ENCODE results near the gene TBCD. TPM values are rescaled to one million over a fixed set of nuclear protein-coding genes. Genes with fewer than 3 reads are reported as not detected.

Gene TBCD
- polyA plus RNA-seq, 1 experiment: 38.6 TPM

DNA sequence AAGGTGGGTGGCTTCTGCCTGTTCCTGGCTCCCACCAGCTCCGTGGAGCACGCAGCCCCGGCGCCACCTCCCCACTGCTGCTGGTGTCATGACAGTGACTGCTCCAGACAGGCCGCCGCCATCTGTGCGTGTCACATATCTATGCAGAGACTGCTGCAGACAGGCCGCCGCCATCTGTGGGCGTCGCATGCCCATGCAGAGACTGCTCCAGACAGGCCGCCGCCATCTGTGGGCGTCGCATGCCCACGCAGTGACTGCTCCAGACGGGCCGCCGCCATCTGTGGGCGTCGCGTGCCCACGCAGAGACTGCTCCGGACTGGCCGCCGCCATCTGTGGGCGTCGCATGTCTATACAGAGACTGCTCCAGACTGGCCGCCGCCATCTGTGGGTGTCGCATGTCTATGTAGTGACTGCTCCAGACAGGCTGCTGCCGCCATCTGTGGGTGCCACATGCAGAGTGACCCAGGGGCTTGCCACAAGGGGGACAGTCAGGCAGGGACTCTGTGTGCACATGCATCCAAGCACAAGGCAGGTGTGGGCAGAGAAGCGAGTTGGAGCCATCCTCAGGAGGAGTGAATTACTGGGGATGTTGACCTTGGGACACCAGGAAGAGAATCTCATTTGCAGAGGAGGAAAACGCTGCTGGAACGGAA, 38.7 kb upstream of the TBCD start:
- TF ChIP-seq, protein P1, sequence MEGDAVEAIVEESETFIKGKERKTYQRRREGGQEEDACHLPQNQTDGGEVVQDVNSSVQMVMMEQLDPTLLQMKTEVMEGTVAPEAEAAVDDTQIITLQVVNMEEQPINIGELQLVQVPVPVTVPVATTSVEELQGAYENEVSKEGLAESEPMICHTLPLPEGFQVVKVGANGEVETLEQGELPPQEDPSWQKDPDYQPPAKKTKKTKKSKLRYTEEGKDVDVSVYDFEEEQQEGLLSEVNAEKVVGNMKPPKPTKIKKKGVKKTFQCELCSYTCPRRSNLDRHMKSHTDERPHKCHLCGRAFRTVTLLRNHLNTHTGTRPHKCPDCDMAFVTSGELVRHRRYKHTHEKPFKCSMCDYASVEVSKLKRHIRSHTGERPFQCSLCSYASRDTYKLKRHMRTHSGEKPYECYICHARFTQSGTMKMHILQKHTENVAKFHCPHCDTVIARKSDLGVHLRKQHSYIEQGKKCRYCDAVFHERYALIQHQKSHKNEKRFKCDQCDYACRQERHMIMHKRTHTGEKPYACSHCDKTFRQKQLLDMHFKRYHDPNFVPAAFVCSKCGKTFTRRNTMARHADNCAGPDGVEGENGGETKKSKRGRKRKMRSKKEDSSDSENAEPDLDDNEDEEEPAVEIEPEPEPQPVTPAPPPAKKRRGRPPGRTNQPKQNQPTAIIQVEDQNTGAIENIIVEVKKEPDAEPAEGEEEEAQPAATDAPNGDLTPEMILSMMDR (IDR thresholded peaks at IDR 0.05; ENCODE audit: insufficient read depth, low read depth, low read length): no peak
- POLR2A ChIA-PET: interaction anchor here (0.6 kb wide), 1 partner anchor 73 kb away, joined by 6 read pairs; no protein-coding TSS in a partner anchor
- H3K36me3 ChIP-seq (ENCODE audit: control insufficient read depth, insufficient read depth, low read length): no peaks in the 10 kb centered on the region
- no peaks in the 10 kb centered on the region for H3K27me3 ChIP-seq (ENCODE audit: control insufficient read depth, insufficient read depth, low read length)
- CTCF ChIA-PET: no interaction called here
- DNase-seq (ENCODE audit: low read depth): no peak
- H3K4me3 ChIP-seq (ENCODE audit: low read depth, low read length): no peak overlapping the region

DNA sequence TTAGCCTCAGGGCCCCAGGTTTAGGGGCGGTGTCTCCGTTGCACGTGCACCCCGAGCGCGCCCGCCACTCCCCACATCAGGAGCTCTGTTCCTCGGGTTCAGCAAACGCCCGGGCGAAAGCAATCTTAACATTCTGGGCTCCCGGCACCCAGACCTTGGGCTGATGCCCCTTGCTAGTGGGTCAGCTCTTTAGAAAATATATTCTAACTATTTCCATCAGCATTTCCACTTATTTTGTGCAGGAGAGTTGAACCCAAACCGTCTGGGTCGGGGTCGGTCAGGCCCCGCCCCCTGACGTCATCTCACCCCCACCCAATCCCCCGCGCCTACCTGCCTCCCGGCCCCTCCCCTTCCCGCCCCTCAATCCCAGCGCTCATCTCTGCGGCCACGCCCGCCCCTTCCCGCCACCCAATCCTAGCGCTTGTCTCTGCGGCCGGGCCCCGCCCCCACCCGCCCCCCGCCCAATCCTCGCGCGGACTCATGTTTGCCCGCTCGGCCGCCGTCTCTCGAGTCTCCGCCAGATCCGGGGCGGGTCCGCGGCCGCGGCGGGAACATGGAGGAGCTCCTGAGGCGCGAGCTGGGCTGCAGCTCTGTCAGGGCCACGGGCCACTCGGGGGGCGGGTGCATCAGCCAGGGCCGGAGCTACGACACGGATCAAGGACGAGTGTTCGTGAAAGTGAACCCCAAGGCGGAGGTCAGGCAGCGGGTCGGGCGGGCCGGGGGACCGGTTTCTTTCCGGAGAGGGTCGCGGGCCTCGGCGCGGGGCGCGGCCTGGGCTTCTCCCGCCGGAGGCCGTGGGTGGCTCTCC, 35.5 kb upstream of the TBCD start, which contains the start of gene FN3KRP:
FN3KRP (plus strand) TSS at position 504 of the 808 bp plus-strand sequence; CDS start at position 554, 50 bp downstream.
- Histone ChIP-seq H3K27me3 (ENCODE audit: control insufficient read depth, insufficient read depth, low read length) (no peaks in the 10 kb centered on the region), H3K4me3 (ENCODE audit: low read depth, low read length) (peak within 1 kb of the TSS; percentile 81), H3K36me3 (ENCODE audit: control insufficient read depth, insufficient read depth, low read length) (peaks cover 6% of the 10 kb centered on the region)
- peak; percentile 26 for DNase-seq (ENCODE audit: low read depth)
- TF ChIP-seq, protein P1 (IDR thresholded peaks at IDR 0.05; ENCODE audit: insufficient read depth, low read depth, low read length): no peak
- POLR2A ChIA-PET: interaction anchor here (0.7 kb wide), 1 partner anchor 32 kb away, joined by 20 read pairs; no protein-coding TSS in a partner anchor
- CTCF ChIA-PET: interaction anchor here (0.5 to 1.1 kb wide), 2 partner anchors 19 to 92 kb away, joined by 3 read pairs; no protein-coding TSS in a partner anchor

DNA sequence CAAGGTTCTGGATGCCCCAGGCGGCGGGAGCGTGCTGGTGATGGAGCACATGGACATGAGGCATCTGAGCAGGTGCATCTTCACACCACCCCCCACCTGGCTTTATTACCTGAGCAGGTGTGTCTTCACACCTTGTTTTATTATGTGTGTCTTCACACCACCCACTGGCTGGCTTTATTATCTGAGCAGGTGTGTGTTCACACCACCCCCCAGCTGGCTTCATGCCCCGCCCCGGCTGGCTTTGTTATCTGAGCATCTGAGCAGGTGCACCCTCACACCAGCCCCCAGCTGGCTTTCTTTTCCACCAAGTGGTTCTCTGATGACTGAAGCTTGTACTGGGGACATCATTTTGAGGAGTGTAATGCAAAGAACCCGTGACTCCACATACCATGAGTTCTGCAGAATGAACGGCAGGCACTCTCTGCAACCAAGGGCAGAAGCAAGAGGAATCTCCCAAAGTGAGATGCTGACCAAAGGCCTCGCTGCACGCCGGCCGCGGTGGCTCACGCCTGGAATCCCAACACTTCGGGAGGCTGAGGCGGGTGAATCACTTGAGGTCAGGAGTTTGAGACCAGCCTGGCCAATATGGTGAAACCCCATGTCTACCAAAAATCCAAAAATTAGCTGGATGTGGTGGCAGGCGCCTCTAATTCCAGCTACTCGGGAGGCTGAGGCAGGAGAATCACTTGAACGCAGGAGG, 32.7 kb upstream of the TBCD start:
- no peak for DNase-seq (ENCODE audit: low read depth)
- Histone ChIP-seq H3K36me3 (ENCODE audit: control insufficient read depth, insufficient read depth, low read length) (peaks cover 6% of the 10 kb centered on the region), H3K27me3 (ENCODE audit: control insufficient read depth, insufficient read depth, low read length) (no peaks in the 10 kb centered on the region), H3K4me3 (ENCODE audit: low read depth, low read length) (no peak overlapping the region)
- TF ChIP-seq, protein P1 (IDR thresholded peaks at IDR 0.05; ENCODE audit: insufficient read depth, low read depth, low read length): no peak
- CTCF ChIA-PET: no interaction called here
- POLR2A ChIA-PET: no interaction called here

DNA sequence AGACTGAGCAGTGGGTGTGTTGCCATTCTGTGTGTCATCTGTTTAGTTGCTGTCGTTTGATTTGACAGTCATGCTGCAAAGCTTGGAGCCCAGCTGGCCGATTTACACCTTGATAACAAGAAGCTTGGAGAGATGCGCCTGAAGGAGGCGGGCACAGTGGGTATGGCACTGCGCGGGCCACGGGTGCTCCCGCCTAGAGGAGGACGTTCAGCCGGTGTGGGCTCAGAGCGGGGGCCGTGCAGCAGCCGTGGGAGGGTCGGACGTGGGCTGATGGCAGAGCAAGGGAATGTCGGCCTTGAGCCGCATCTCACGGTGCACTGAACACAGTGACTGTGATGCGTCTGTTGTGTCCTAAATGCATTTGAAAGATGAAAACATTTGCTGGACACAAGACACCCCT, 31.7 kb upstream of the TBCD start:
- H3K4me3 ChIP-seq (ENCODE audit: low read depth, low read length): no peak overlapping the region
- H3K36me3 ChIP-seq (ENCODE audit: control insufficient read depth, insufficient read depth, low read length): peaks cover 6% of the 10 kb centered on the region
- POLR2A ChIA-PET: no interaction called here
- CTCF ChIA-PET: no interaction called here
- no peaks in the 10 kb centered on the region for H3K27me3 ChIP-seq (ENCODE audit: control insufficient read depth, insufficient read depth, low read length)
- no peak for DNase-seq (ENCODE audit: low read depth)
- TF ChIP-seq, protein P1 (IDR thresholded peaks at IDR 0.05; ENCODE audit: insufficient read depth, low read depth, low read length): no peak
